Measurements from ENCODE around the gene OSBPL9.
"Not testable (repeated sequence)": the region's sequence is repeated elsewhere in the genome, so short reads cannot be mapped to it uniquely, and the experiment has no call there.

The OSBPL9 gene

DNA sequence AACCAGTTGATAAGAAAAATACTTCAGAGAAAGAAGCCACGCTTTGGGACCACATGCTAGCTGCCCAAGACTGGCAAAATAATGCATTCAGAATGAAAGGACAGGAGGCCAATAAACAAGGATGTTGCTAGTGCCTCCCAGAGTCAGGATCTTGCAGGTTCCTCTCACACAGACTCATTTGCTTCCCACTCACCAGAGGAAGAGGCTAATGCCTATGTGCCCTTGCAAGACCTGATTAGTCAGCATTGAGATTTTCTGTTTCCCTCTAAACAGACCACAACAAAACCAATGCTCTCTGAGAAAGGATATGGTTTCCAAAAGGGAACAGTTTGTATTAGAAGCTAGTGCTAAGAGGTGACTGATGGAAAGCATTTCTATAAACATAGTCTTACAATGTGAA, 176.0 kb downstream of the OSBPL9 start:
- DNase-seq (ENCODE audit: low spot score): no peak

GRCh38 chr1:51794260-51794659, 177.4 kb downstream of the OSBPL9 start:
- no peak for DNase-seq (ENCODE audit: low spot score)

DNA sequence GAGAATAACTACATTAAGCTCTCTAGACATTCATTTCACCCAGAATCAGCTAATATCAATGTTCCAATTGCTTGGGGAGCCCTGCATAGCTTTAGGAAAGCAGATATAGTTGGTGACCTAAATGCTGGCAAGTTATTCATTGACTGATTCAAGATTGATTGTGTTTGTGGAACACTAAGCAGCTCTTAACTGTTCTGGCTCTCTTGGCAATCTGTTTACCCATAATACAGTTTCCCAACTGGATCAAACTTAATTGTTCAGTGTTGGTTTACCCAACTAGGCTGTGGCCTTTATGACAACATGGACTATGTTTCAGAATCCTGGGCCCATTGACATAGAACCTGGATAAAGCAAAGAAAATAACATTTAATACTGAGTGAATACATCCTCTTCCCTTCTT, 178.0 kb downstream of the OSBPL9 start:
- no peak for DNase-seq (ENCODE audit: low spot score)

GRCh38 chr1:51799372-51799771, 182.5 kb downstream of the OSBPL9 start:
- DNase-seq (ENCODE audit: low spot score): peak; percentile 12

GRCh38 chr1:51814513-51814912, 197.6 kb downstream of the OSBPL9 start:
- DNase-seq (ENCODE audit: low spot score): no peak

DNA sequence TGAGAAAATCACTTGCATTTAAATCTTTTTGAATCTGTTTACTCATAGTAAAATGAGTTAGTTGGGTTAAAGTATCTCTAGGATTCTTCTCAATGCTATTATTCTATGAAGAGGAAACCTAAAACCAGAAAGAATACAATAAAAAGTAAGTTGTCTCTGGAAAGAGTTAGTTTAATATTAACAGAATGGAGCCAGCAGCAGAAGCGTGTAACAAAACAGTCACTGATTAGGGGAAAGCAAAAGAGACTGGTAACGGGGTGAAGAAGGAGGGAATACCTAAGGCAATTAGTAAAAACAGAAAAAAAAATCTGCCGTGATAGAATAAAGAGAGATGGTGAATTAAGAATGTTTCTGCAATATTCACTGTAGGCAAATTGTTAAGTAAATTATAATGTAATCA, 201.6 kb downstream of the OSBPL9 start:
- no peak for DNase-seq (ENCODE audit: low spot score)

- DNase-seq (ENCODE audit: low spot score): not testable (repeated sequence)
Measured at GRCh38 chr1:51819021-51819420, 202.1 kb downstream of the OSBPL9 start.

GRCh38 chr1:51819810-51820209, 202.9 kb downstream of the OSBPL9 start:
- no peak for DNase-seq (ENCODE audit: low spot score)

DNA sequence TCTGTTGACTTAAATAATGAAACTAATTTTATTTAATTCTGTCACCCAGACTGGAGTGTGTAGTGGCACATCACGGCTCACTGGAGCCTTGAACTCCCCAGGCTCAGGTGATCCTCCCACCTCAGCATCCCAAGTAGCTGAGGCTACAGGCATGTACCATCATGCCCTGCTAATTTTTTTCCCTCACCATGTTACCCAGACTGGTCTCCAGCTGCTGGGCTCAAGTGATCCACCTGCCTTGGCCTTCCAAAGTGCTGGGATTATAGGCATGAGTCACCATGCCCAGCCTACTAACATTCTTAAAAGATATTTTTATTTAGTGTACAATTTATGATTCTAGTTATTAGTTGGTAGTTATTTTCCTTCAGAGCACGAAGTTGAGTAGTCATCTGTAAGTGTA, 212.2 kb downstream of the OSBPL9 start:
- no peak for DNase-seq (ENCODE audit: low spot score)

- DNase-seq (ENCODE audit: low spot score): no peak
Measured at GRCh38 chr1:51833700-51834099, 216.8 kb downstream of the OSBPL9 start.

GRCh38 chr1:51837243-51837642, 220.4 kb downstream of the OSBPL9 start:
- no peak for DNase-seq (ENCODE audit: low spot score)

All from germinal center (tissue), 1 donor.